Embryonic facial prominence (tissue), 1 donor: Measurements from ENCODE around the gene FNIP2.
A peak's percentile ranks its signal among the peaks of the same experiment; 100 is the strongest.
"Not testable (repeated sequence)": the region's sequence is repeated elsewhere in the genome, so short reads cannot be mapped to it uniquely, and the experiment has no call there.

ENCODE experiments used
- DNase-seq: peaks from one replicate; pipeline ENCODE4 v3.0.0-alpha.2; 2016; ENCODE audit errors: extremely low spot score

FNIP2 gene

GRCh38 chr4:158870626-158871334 lies 102.0 kb downstream of the FNIP2 start:
- no peak for DNase-seq

- DNase-seq: no peak
Observed at GRCh38 chr4:158871335-158871724, 102.5 kb downstream of the FNIP2 start.

- peak; percentile 29 for DNase-seq
Observed at GRCh38 chr4:158873795-158874401, 105.1 kb downstream of the FNIP2 start.

GRCh38 chr4:158875026-158875425 lies 106.2 kb downstream of the FNIP2 start:
- no peak for DNase-seq

GRCh38 chr4:158875455-158875854 lies 106.6 kb downstream of the FNIP2 start:
- DNase-seq: no peak

GRCh38 chr4:158877069-158877468 lies 108.2 kb downstream of the FNIP2 start:
- DNase-seq: no peak

GRCh38 chr4:158882142-158882541 lies 113.3 kb downstream of the FNIP2 start:
- not testable (repeated sequence) for DNase-seq

GRCh38 chr4:158884280-158884679 lies 115.5 kb downstream of the FNIP2 start:
- DNase-seq: no peak

GRCh38 chr4:158885564-158885963 lies 116.7 kb downstream of the FNIP2 start:
- no peak for DNase-seq

GRCh38 chr4:158890294-158890693 lies 121.5 kb downstream of the FNIP2 start:
- DNase-seq: no peak

GRCh38 chr4:158891256-158891655 lies 122.4 kb downstream of the FNIP2 start:
- DNase-seq: no peak

GRCh38 chr4:158894826-158895225 lies 126.0 kb downstream of the FNIP2 start:
- DNase-seq: no peak

- no peak for DNase-seq
Observed at GRCh38 chr4:158895797-158896576, 127.2 kb downstream of the FNIP2 start.

GRCh38 chr4:158896577-158897238 lies 127.9 kb downstream of the FNIP2 start:
- DNase-seq: not testable (repeated sequence)

GRCh38 chr4:158900408-158900807 lies 131.6 kb downstream of the FNIP2 start:
- not testable (repeated sequence) for DNase-seq

- not testable (repeated sequence) for DNase-seq
Observed at GRCh38 chr4:158902280-158903078, 133.7 kb downstream of the FNIP2 start.

- DNase-seq: no peak
Observed at GRCh38 chr4:158903079-158903456, 134.2 kb downstream of the FNIP2 start.

- DNase-seq: no peak
Observed at GRCh38 chr4:158903472-158904043, 134.7 kb downstream of the FNIP2 start.

GRCh38 chr4:158904815-158905214 lies 136.0 kb downstream of the FNIP2 start:
- DNase-seq: no peak

- no peak for DNase-seq
Observed at GRCh38 chr4:158906073-158906472, 137.2 kb downstream of the FNIP2 start.

GRCh38 chr4:158912390-158912789 lies 143.6 kb downstream of the FNIP2 start:
- DNase-seq: peak; percentile 36
